Activated CD8-positive, alpha-beta memory T cell treated with anti-CD3 and anti-CD28 coated beads for 4 hours (primary cell): ENCODE data around the gene PARP11.

Experiments
- DNase-seq, 2 donors: peaks; one replicate each; pipeline ENCODE4 v3.0.0-alpha.2; 2020; ENCODE audit warnings: low read depth in 2 of 2

Gene PARP11

GRCh38 chr12:3827301-3828000 is 45.7 kb downstream of the PARP11 start:
- no peak for DNase-seq

- DNase-seq = no peak
Measured at GRCh38 chr12:3821441-3821840, 51.8 kb downstream of the PARP11 start.

GRCh38 chr12:3820122-3820521 is 53.1 kb downstream of the PARP11 start:
- no peak for DNase-seq

GRCh38 chr12:3816266-3816665 is 56.9 kb downstream of the PARP11 start:
- no peak for DNase-seq

- no peak for DNase-seq
Measured at GRCh38 chr12:3815094-3815766, 58.0 kb downstream of the PARP11 start.

- DNase-seq = no peak
Measured at GRCh38 chr12:3810540-3810939, 62.7 kb downstream of the PARP11 start.

GRCh38 chr12:3810016-3810370 is 63.2 kb downstream of the PARP11 start:
- DNase-seq = no peak

GRCh38 chr12:3809357-3810015 is 63.7 kb downstream of the PARP11 start:
- no peak for DNase-seq

- DNase-seq = no peak
Measured at GRCh38 chr12:3805077-3805476, 68.1 kb downstream of the PARP11 start.

- DNase-seq = peak; percentile 40 to 43
Measured at GRCh38 chr12:3803865-3804472, 69.2 kb downstream of the PARP11 start.

GRCh38 chr12:3802721-3803120 is 70.5 kb downstream of the PARP11 start:
- no peak for DNase-seq

- DNase-seq = no peak
Measured at GRCh38 chr12:3797531-3798048, 75.6 kb downstream of the PARP11 start.

GRCh38 chr12:3795492-3796133 is 77.6 kb downstream of the PARP11 start:
- no peak for DNase-seq

- DNase-seq = no peak
Measured at GRCh38 chr12:3795066-3795465, 78.1 kb downstream of the PARP11 start.

GRCh38 chr12:3792623-3793288 is 80.4 kb downstream of the PARP11 start:
- no peak for DNase-seq

- DNase-seq = no peak
Measured at GRCh38 chr12:3791256-3791874, 81.8 kb downstream of the PARP11 start.

- no peak for DNase-seq
Measured at GRCh38 chr12:3790642-3791041, 82.6 kb downstream of the PARP11 start.

GRCh38 chr12:3789838-3790237 is 83.4 kb downstream of the PARP11 start:
- DNase-seq = no peak

- DNase-seq = no peak
Measured at GRCh38 chr12:3777206-3777809, 95.9 kb downstream of the PARP11 start.

GRCh38 chr12:3775385-3776035 is 97.7 kb downstream of the PARP11 start:
- DNase-seq = no peak
